K562 treated with DMSO at 1 percent for 24 hours (cell line): ENCODE data around the gene GNS. TPM values are rescaled to one million over a fixed set of nuclear protein-coding genes. Genes with fewer than 3 reads are reported as not detected.

Experiments used
- total RNA-seq: library from RNA; unstranded; fragments of 300-600 nt; gene quantifications from 2 replicates; pipeline ENCODE4 v1.2.3, GENCODE V29; 2022; ENCODE audit warnings: low read depth; ENCODE audit not compliant: insufficient read depth

The GNS gene
- 28.1 and 31.3 TPM in 2 replicates for total RNA-seq

DNA sequence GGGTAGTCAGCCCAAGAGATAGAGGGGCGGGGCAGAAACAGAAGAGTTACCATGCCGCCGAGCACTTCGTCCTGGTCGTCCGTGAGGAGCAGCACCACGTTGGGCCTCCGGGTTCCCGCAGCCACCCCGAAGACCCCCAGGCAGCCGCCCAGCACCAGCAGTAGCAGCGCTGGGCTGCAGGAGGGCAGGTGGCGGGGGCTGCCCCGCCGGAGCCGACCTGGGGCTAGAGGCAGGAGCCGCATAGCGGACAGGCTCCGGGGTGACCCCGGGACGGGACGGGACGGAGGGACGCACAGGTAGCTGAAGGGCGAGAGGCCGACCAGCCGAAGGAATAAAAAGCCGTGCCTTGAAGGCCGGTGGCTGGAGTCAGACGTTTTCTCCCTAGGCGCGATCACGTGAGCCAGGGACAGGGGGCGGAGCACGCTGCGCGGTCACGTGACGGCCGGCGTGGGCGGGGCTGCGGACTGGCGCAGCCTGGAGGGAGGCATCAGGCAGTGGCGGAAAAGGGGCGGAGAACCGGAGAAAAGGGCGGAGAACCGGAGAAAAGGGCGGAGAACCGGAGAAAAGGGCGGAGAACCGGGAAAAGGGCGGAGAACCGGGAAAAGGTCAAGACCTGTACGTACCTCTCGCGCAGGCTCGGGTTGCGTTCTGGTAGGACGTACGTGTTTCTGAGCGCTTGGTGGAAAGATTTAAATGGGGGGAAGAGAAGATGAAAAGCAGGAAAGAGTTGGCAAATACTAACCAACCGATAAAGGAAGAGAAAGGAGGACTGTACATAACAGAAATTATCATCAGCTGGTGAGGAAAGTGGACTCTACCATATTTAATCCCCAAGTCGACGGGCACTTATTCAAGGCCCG lies at the start of gene GNS:
TSS of gene GNS (minus strand) at position 372 of the 860 bp plus-strand sequence. CDS start at position 242, 130 bp downstream.

Other genes with a start within 250 kb of the GNS start
- gene RASSF3, start 148.9 kb downstream of the GNS start, total RNA-seq, result 11.8 and 13.9 TPM in 2 replicates
- 0.16 TPM in 1 of 2 replicates, not detected in the other for gene TBC1D30, start 65.2 kb upstream of the GNS start, total RNA-seq